Adipocyte (in vitro differentiated cells): ENCODE data around the gene RAB7A.
"Not testable (repeated sequence)": the region's sequence is repeated elsewhere in the genome, so short reads cannot be mapped to it uniquely, and the experiment has no call there.

Experiments
- DNase-seq: peaks from one replicate; pipeline ENCODE4 v3.0.0-alpha.2; 2015; ENCODE audit warnings: low read depth
- H3K27me3 ChIP-seq: replicated peaks from 2 replicates; pipeline ENCODE4 v1.7.0; 2013; ENCODE audit warnings: mild to moderate bottlenecking, low read length, moderate library complexity; ENCODE audit not compliant: control insufficient read depth, insufficient read depth
- H3K36me3 ChIP-seq: 2 replicates; pipeline ENCODE4 v1.7.0; 2013; ENCODE audit warnings: low read length, mild to moderate bottlenecking, moderate library complexity; ENCODE audit not compliant: control insufficient read depth, insufficient read depth, severe bottlenecking
- H3K4me1 ChIP-seq: 2 replicates; pipeline ENCODE4 v1.7.0; 2013; ENCODE audit warnings: mild to moderate bottlenecking, low read length, moderate library complexity; ENCODE audit not compliant: control insufficient read depth, insufficient read depth
- H3K4me3 ChIP-seq: 2 replicates; pipeline ENCODE4 v1.7.0; 2013; ENCODE audit warnings: mild to moderate bottlenecking, low read length, moderate library complexity
- H3K9ac ChIP-seq: 2 replicates; pipeline ENCODE4 v1.7.0; 2013; ENCODE audit warnings: mild to moderate bottlenecking, low read length, moderate library complexity
- H3K9me3 ChIP-seq: 2 replicates; pipeline ENCODE4 v1.7.0; 2013; ENCODE audit warnings: mild to moderate bottlenecking, low read length, moderate library complexity; ENCODE audit not compliant: control insufficient read depth

The RAB7A gene

GRCh38 chr3:128735287-128735686 lies 9.3 kb downstream of the RAB7A start:
- DNase-seq: no peak
- Histone ChIP-seq H3K9me3 (no peaks in the 10 kb centered on the region), H3K4me1 (peaks cover 74% of the 10 kb centered on the region), H3K9ac (no peak overlapping the region), H3K27me3 (no peaks in the 10 kb centered on the region), H3K36me3 (peaks cover 8% of the 10 kb centered on the region), H3K4me3 (no peak overlapping the region)

GRCh38 chr3:128735884-128736283 lies 9.9 kb downstream of the RAB7A start:
- Histone ChIP-seq H3K4me1 (peaks cover 68% of the 10 kb centered on the region), H3K27me3 (no peaks in the 10 kb centered on the region), H3K9ac (no peak overlapping the region), H3K4me3 (no peak overlapping the region), H3K36me3 (peaks cover 8% of the 10 kb centered on the region), H3K9me3 (no peaks in the 10 kb centered on the region)
- DNase-seq: no peak

DNA sequence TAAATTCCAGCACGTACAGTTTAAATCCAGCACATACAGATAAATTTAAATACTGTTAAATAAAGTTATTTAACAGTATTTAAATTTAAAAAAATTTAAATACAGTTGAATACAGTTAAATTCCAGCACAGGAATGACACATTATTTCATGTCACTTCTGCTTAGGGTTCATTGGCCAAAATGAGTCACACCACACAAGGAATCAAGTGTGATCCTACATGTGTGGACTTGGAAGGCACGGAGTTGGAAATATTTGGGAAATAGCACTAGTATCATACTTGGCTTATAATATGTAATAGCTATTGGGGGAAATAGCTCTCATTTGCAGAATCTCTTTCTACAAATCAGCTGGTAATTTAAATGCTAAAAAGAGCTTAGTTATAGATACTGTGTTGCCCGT lies 10.6 kb downstream of the RAB7A start:
- peaks cover 9% of the 10 kb centered on the region for H3K36me3 ChIP-seq
- no peaks in the 10 kb centered on the region for H3K27me3 ChIP-seq
- DNase-seq: no peak
- H3K4me1 ChIP-seq: peaks cover 66% of the 10 kb centered on the region
- no peak overlapping the region for H3K4me3 ChIP-seq
- H3K9me3 ChIP-seq: no peaks in the 10 kb centered on the region
- H3K9ac ChIP-seq: no peak overlapping the region

- no peak overlapping the region for H3K4me3 ChIP-seq
- peaks cover 35% of the 10 kb centered on the region for H3K4me1 ChIP-seq
- H3K9ac ChIP-seq: no peak overlapping the region
- no peaks in the 10 kb centered on the region for H3K9me3 ChIP-seq
- peaks cover 22% of the 10 kb centered on the region for H3K36me3 ChIP-seq
- DNase-seq: no peak
- H3K27me3 ChIP-seq: no peaks in the 10 kb centered on the region
Observed at GRCh38 chr3:128740621-128741020, 14.6 kb downstream of the RAB7A start.

DNA sequence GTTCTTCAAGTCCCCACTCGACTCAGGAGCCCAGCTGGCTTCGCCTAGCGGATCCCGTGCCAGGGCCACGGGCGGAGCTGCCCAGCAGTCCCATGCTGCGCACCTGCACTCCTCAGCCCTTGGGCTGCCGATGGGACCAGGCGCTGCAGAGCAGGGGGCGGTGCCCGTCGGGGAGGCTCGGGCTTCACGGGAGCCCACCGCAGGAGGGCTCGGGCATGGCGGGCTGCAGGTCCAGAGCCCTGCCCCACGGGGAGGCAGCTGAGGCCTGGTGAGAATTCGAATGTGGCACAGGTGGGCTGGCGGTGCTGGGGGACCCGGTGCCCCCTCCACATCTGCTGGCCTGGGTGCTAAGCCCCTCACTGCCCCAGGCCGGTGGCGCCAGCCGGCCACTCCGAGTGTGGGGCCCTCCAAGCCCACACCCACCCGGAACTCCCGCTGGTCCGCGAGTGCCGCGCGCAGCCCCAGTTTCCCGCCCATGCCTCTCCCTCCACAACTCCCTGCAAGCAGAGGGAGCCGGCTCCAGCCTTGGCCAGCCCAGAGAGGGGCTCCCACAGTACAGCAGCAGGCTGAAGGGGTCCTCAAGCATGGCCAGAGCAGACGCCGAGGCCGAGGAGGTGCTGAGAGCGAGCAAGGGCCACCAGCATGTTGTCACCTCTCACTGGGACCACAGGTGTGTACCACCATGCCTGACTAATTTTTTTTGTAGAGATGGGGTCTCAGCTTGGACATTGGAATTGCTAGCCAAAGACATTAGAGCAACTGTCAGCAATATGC lies 17.0 kb downstream of the RAB7A start:
- no peak overlapping the region for H3K4me3 ChIP-seq
- peaks cover 27% of the 10 kb centered on the region for H3K36me3 ChIP-seq
- no peaks in the 10 kb centered on the region for H3K27me3 ChIP-seq

GRCh38 chr3:128745742-128746141 lies 19.8 kb downstream of the RAB7A start:
- H3K36me3 ChIP-seq: peaks cover 18% of the 10 kb centered on the region
- no peak overlapping the region for H3K9ac ChIP-seq
- no peaks in the 10 kb centered on the region for H3K27me3 ChIP-seq
- no peaks in the 10 kb centered on the region for H3K9me3 ChIP-seq
- DNase-seq: no peak
- H3K4me3 ChIP-seq: no peak overlapping the region
- peaks cover 22% of the 10 kb centered on the region for H3K4me1 ChIP-seq

More for the DNA sequence above, 17.0 kb downstream of the RAB7A start:
- Histone ChIP-seq H3K4me1 (peaks cover 22% of the 10 kb centered on the region), H3K9me3 (no peaks in the 10 kb centered on the region), H3K9ac (no peak overlapping the region)
- no peak for DNase-seq

- H3K9ac ChIP-seq: no peak overlapping the region
- DNase-seq: no peak
- peaks cover 14% of the 10 kb centered on the region for H3K4me1 ChIP-seq
- H3K36me3 ChIP-seq: peaks cover 16% of the 10 kb centered on the region
- no peaks in the 10 kb centered on the region for H3K27me3 ChIP-seq
- no peak overlapping the region for H3K4me3 ChIP-seq
- H3K9me3 ChIP-seq: no peaks in the 10 kb centered on the region
Observed at GRCh38 chr3:128746881-128747280, 20.9 kb downstream of the RAB7A start.

- Histone ChIP-seq H3K36me3 (peaks cover 16% of the 10 kb centered on the region), H3K9me3 (no peaks in the 10 kb centered on the region), H3K27me3 (no peaks in the 10 kb centered on the region), H3K4me1 (peaks cover 13% of the 10 kb centered on the region), H3K9ac (no peak overlapping the region), H3K4me3 (no peak overlapping the region)
- DNase-seq: no peak
Observed at GRCh38 chr3:128748557-128748956, 22.6 kb downstream of the RAB7A start.

DNA sequence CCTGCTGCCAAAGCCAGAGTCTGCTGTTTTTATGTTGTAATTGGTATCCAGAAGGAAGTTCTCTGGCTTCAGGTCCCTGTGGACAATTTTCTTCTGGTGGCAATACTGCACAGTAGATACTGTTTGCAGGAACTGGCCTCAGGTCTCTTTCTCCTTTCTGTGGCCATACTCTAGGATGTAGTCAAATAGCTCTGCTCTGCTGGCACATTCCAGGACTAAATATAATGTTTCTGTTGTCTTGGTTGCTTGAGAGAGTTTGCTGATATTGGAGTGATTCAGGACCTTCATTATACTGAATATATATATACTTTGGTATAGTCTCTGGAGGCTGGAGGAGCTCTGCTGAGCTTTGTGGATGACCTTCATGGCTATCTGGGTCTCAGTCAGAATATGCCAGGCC lies 23.1 kb downstream of the RAB7A start:
- no peak overlapping the region for H3K4me3 ChIP-seq
- DNase-seq: no peak
- H3K27me3 ChIP-seq: no peaks in the 10 kb centered on the region
- no peak overlapping the region for H3K9ac ChIP-seq
- peaks cover 13% of the 10 kb centered on the region for H3K36me3 ChIP-seq
- H3K9me3 ChIP-seq: no peaks in the 10 kb centered on the region
- H3K4me1 ChIP-seq: peaks cover 13% of the 10 kb centered on the region

DNA sequence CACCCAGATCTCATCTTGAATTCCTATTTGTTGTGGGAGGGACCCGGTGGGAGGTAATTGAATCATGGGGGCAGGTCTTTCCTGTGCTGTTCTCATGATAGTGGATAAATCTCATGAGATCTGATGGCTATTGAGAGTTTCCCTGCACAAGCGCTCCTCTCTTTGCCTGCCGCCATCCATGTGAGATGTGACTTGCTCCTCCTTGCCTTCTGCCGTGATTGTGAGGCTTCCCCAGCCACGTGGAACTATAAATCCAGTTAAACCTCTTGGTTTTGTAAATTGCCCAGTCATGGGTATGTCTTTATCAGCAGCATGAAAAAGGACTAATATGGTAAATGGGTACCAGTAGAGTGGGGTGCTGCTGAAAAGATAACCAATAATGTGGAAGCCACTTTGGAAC lies 23.6 kb downstream of the RAB7A start:
- H3K9me3 ChIP-seq, DNase-seq, H3K4me3 ChIP-seq, H3K9ac ChIP-seq, H3K36me3 ChIP-seq, H3K27me3 ChIP-seq: not testable (repeated sequence)
- H3K4me1 ChIP-seq: peaks cover 13% of the 10 kb centered on the region

- DNase-seq: no peak
- peaks cover 13% of the 10 kb centered on the region for H3K4me1 ChIP-seq
- H3K4me3 ChIP-seq: no peak overlapping the region
Observed at GRCh38 chr3:128753715-128754114, 27.7 kb downstream of the RAB7A start.

DNA sequence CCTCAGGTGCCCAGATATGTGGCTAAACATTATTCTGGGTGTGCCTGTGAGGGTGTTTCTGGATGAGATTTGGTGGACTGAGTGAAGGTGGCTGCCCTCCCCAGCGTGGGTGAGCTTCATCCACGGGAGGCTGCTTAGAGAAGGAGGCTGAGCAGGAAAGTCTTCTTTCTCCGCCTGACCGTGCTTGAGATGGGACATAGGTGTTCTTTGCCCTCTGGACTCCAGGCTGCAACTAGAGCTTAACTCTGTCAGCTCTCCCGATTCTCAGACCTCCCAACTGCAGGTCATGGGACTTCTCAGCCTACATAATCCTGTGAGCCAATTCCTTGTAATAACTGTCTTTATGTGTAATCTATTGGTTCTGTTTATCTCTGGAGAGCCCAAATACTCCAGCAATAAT lies 34.1 kb downstream of the RAB7A start:
- no peak overlapping the region for H3K4me3 ChIP-seq
- peaks cover 22% of the 10 kb centered on the region for H3K4me1 ChIP-seq
- H3K27me3 ChIP-seq: no peaks in the 10 kb centered on the region
- no peaks in the 10 kb centered on the region for H3K9me3 ChIP-seq
- H3K9ac ChIP-seq: no peak overlapping the region
- no peaks in the 10 kb centered on the region for H3K36me3 ChIP-seq
- no peak for DNase-seq

More at GRCh38 chr3:128753715-128754114, 27.7 kb downstream of the RAB7A start:
- Histone ChIP-seq H3K9ac (no peak overlapping the region), H3K27me3 (no peaks in the 10 kb centered on the region), H3K9me3 (no peaks in the 10 kb centered on the region), H3K36me3 (no peaks in the 10 kb centered on the region)
